ENCODE measurements around the gene IER5L. TPM values are rescaled to one million over a fixed set of nuclear protein-coding genes. Genes with fewer than 3 reads are reported as not detected.

IER5L gene
- total and polyA plus RNA-seq, 4 donors = 5.9 to 17.5 (median 9.0) TPM

- 89% methylated on average over 10 of the region's 10 CpGs for WGBS (ENCODE audit: insufficient coverage)
- peaks cover 43% of the 10 kb centered on the region for H3K36me3 ChIP-seq (ENCODE audit: control insufficient read depth, insufficient read depth, low read length)
- H3K27ac ChIP-seq (ENCODE audit: low read depth, low read length) = no peak overlapping the region
- DNase-seq (ENCODE audit: low read depth in 4 of 6, low spot score in 6 of 6) = no peak
- H3K4me3 ChIP-seq (ENCODE audit: low read depth, low read length) = no peak overlapping the region
- H3K4me1 ChIP-seq (ENCODE audit: control insufficient read depth, insufficient read depth, low read length) = no peaks in the 10 kb centered on the region
- H3K9me3 ChIP-seq (ENCODE audit: control insufficient read depth, insufficient read depth, low read length) = no peaks in the 10 kb centered on the region
- H3K27me3 ChIP-seq (ENCODE audit: control insufficient read depth, insufficient read depth, low read length) = no peaks in the 10 kb centered on the region
Measured at GRCh38 chr9:129156163-129156562, 21.9 kb downstream of the IER5L start.

- no peak overlapping the region for H3K27ac ChIP-seq (ENCODE audit: low read depth, low read length)
- peaks cover 55% of the 10 kb centered on the region for H3K36me3 ChIP-seq (ENCODE audit: control insufficient read depth, insufficient read depth, low read length)
- no peak for DNase-seq (ENCODE audit: low read depth in 4 of 6, low spot score in 6 of 6)
- no peaks in the 10 kb centered on the region for H3K4me1 ChIP-seq (ENCODE audit: control insufficient read depth, insufficient read depth, low read length)
- WGBS (ENCODE audit: insufficient coverage) = 95% methylated on average over 16 of the region's 16 CpGs
- no peaks in the 10 kb centered on the region for H3K27me3 ChIP-seq (ENCODE audit: control insufficient read depth, insufficient read depth, low read length)
- H3K4me3 ChIP-seq (ENCODE audit: low read depth, low read length) = no peak overlapping the region
- no peaks in the 10 kb centered on the region for H3K9me3 ChIP-seq (ENCODE audit: control insufficient read depth, insufficient read depth, low read length)
Measured at GRCh38 chr9:129154866-129155477, 23.1 kb downstream of the IER5L start.

DNA sequence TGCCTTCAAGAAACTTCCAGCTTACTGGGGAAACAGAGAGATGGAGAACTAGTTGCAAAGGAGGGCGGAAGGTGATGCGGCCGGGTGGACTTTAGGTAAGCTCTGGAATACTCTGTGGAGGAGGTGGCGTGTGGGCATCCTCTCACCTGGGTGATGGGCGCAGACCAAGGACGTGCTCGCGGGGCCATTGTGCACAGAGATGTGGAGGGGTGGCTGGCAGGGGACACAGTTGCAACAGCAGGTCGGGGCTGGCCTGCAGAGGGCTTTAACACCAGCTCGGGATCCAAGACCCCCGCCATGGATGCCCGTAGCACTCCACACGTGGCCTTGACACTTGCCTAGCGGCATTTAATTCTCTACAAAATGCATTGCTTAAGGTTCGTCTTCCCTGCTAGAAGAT lies 26.6 kb downstream of the IER5L start:
- Histone ChIP-seq H3K27ac (ENCODE audit: low read depth, low read length) (no peak overlapping the region), H3K4me3 (ENCODE audit: low read depth, low read length) (no peak overlapping the region), H3K4me1 (ENCODE audit: control insufficient read depth, insufficient read depth, low read length) (peaks cover 13% of the 10 kb centered on the region), H3K9me3 (ENCODE audit: control insufficient read depth, insufficient read depth, low read length) (no peaks in the 10 kb centered on the region), H3K36me3 (ENCODE audit: control insufficient read depth, insufficient read depth, low read length) (peaks cover 86% of the 10 kb centered on the region), H3K27me3 (ENCODE audit: control insufficient read depth, insufficient read depth, low read length) (no peaks in the 10 kb centered on the region)
- 94% methylated on average over 15 of the region's 15 CpGs for WGBS (ENCODE audit: insufficient coverage)
- DNase-seq (ENCODE audit: low read depth in 4 of 6, low spot score in 6 of 6) = no peak

DNA sequence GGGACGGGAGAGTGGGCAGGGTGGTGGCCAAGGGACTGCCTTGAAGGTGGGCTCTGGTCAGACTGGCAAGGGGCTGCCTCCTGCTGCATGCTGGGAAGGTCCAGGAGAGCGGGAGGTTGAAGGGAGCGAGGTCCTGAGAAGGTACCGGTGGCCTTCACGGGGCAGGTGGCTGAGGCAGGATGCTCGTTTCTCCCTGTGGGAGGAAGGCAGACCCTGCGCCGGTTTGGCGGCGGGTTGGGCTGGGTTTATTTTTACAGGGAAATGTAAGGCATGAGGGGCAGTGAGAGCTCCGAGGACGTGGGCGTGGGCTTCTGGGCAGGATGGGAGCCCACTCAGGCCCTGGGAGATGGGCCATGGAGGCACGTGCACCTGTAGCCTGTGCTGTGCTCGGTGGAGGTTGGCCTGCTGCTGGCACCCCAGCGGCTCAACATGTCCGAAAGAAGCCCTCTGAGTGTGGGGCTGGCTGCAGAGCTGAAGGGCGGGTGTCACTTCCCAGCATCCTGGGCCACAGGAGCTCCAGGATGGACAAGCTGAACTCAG lies 27.3 kb downstream of the IER5L start:
- Histone ChIP-seq H3K4me1 (ENCODE audit: control insufficient read depth, insufficient read depth, low read length) (peaks cover 20% of the 10 kb centered on the region), H3K4me3 (ENCODE audit: low read depth, low read length) (no peak overlapping the region), H3K9me3 (ENCODE audit: control insufficient read depth, insufficient read depth, low read length) (no peaks in the 10 kb centered on the region), H3K27ac (ENCODE audit: low read depth, low read length) (no peak overlapping the region), H3K36me3 (ENCODE audit: control insufficient read depth, insufficient read depth, low read length) (peaks cover 86% of the 10 kb centered on the region), H3K27me3 (ENCODE audit: control insufficient read depth, insufficient read depth, low read length) (no peaks in the 10 kb centered on the region)
- WGBS (ENCODE audit: insufficient coverage) = 91% methylated on average over 18 of the region's 18 CpGs
- no peak for DNase-seq (ENCODE audit: low read depth in 4 of 6, low spot score in 6 of 6)

- DNase-seq (ENCODE audit: low read depth in 4 of 6, low spot score in 6 of 6) = no peak
- H3K27ac ChIP-seq (ENCODE audit: low read depth, low read length) = no peak overlapping the region
- H3K4me1 ChIP-seq (ENCODE audit: control insufficient read depth, insufficient read depth, low read length) = peaks cover 27% of the 10 kb centered on the region
- H3K9me3 ChIP-seq (ENCODE audit: control insufficient read depth, insufficient read depth, low read length) = no peaks in the 10 kb centered on the region
- WGBS (ENCODE audit: insufficient coverage) = 82% methylated on average over 10 of the region's 10 CpGs
- peaks cover 87% of the 10 kb centered on the region for H3K36me3 ChIP-seq (ENCODE audit: control insufficient read depth, insufficient read depth, low read length)
- no peaks in the 10 kb centered on the region for H3K27me3 ChIP-seq (ENCODE audit: control insufficient read depth, insufficient read depth, low read length)
- H3K4me3 ChIP-seq (ENCODE audit: low read depth, low read length) = no peak overlapping the region
Measured at GRCh38 chr9:129150122-129150521, 27.9 kb downstream of the IER5L start.

DNA sequence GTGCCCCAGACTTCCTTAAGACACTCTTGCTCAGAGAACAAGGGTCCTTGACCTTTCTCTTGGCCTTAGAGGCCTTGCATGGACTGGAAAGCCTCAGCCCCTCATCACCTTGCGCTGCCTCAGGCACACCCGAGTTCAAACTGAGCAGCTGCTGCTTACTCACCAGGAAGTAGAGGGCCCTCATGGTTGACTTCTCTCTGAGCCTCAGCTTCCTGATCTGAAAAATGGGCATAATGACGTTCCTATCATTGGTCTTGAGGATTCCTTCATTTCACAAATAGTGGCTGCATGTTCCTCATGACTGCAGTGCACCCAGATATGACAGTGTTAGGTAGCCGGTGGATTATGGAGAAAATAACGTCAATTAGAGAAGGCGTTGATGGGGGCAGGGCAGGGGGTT lies 28.6 kb downstream of the IER5L start:
- H3K4me3 ChIP-seq (ENCODE audit: low read depth, low read length) = no peak overlapping the region
- H3K4me1 ChIP-seq (ENCODE audit: control insufficient read depth, insufficient read depth, low read length) = peaks cover 28% of the 10 kb centered on the region
- H3K27ac ChIP-seq (ENCODE audit: low read depth, low read length) = no peak overlapping the region
- WGBS (ENCODE audit: insufficient coverage) = 96% methylated on average over 5 of the region's 6 CpGs
- H3K27me3 ChIP-seq (ENCODE audit: control insufficient read depth, insufficient read depth, low read length) = no peaks in the 10 kb centered on the region
- no peaks in the 10 kb centered on the region for H3K9me3 ChIP-seq (ENCODE audit: control insufficient read depth, insufficient read depth, low read length)
- H3K36me3 ChIP-seq (ENCODE audit: control insufficient read depth, insufficient read depth, low read length) = peaks cover 84% of the 10 kb centered on the region
- no peak for DNase-seq (ENCODE audit: low read depth in 4 of 6, low spot score in 6 of 6)

- peaks cover 90% of the 10 kb centered on the region for H3K36me3 ChIP-seq (ENCODE audit: control insufficient read depth, insufficient read depth, low read length)
- peaks cover 33% of the 10 kb centered on the region for H3K4me1 ChIP-seq (ENCODE audit: control insufficient read depth, insufficient read depth, low read length)
- no peak for DNase-seq (ENCODE audit: low read depth in 4 of 6, low spot score in 6 of 6)
- 75% methylated on average over 4 of the region's 6 CpGs for WGBS (ENCODE audit: insufficient coverage)
- no peaks in the 10 kb centered on the region for H3K9me3 ChIP-seq (ENCODE audit: control insufficient read depth, insufficient read depth, low read length)
- no peaks in the 10 kb centered on the region for H3K27me3 ChIP-seq (ENCODE audit: control insufficient read depth, insufficient read depth, low read length)
- H3K4me3 ChIP-seq (ENCODE audit: low read depth, low read length) = no peak overlapping the region
- no peak overlapping the region for H3K27ac ChIP-seq (ENCODE audit: low read depth, low read length)
Measured at GRCh38 chr9:129148463-129149204, 29.4 kb downstream of the IER5L start.

DNA sequence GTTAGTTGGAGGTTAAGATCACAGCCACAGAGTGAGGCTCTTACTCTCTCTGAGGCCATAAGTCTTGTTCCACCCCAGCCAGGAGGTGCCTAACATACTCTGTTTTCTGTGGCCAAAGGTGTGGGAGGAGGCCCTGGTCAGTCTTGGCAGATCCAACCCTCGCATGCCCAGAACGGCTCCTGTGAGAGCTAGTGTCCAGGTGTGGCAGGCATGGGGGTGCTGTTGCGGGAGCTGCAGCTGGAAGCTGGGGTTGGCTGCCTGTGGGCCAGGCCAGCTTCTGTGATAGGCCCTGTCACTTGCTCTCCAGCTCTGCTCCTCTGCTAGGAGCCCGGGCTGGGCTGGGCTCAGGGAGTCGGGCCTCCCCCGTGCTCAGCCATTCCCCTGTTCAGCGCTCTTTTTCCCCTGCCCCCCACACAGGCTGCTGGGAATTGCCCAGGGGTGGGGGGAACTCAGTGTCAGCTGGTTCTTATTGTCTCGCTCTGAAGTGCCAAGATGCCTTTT lies 31.6 kb downstream of the IER5L start:
- peak in 1 of 6 donors; percentile 61 for DNase-seq (ENCODE audit: low read depth in 4 of 6, low spot score in 6 of 6)
- 49% methylated on average over 7 of the region's 8 CpGs for WGBS (ENCODE audit: insufficient coverage)
- Histone ChIP-seq H3K4me1 (ENCODE audit: control insufficient read depth, insufficient read depth, low read length) (peaks cover 55% of the 10 kb centered on the region), H3K4me3 (ENCODE audit: low read depth, low read length) (no peak overlapping the region), H3K9me3 (ENCODE audit: control insufficient read depth, insufficient read depth, low read length) (no peaks in the 10 kb centered on the region), H3K27me3 (ENCODE audit: control insufficient read depth, insufficient read depth, low read length) (no peaks in the 10 kb centered on the region), H3K36me3 (ENCODE audit: control insufficient read depth, insufficient read depth, low read length) (peaks cover 88% of the 10 kb centered on the region), H3K27ac (ENCODE audit: low read depth, low read length) (peak overlapping the region; percentile 96)

DNA sequence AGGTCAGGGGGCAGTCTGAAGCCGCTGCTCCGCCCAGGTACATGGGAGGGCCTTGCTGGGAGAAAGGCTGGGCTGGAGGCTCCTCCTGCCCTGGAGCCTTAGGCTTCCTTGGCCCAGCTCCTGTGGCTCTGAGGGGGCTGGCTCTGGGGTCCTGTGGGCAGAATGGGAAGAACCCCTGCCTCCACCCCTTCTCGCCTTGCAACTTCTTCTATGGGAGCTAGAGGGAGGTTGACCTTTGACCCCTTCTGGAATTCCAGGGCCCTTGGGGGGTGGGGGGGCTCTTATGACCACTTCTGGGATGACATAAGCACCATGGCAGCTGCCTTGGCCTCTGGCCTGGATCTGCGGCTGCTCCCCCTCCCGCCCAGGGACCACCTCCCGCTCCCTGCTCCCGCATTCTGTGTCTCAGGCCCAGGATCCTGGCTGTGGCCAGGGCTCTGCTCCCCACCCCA lies 32.2 kb downstream of the IER5L start:
- Histone ChIP-seq H3K27me3 (ENCODE audit: control insufficient read depth, insufficient read depth, low read length) (no peaks in the 10 kb centered on the region), H3K27ac (ENCODE audit: low read depth, low read length) (peak overlapping the region; percentile 96), H3K9me3 (ENCODE audit: control insufficient read depth, insufficient read depth, low read length) (no peaks in the 10 kb centered on the region), H3K36me3 (ENCODE audit: control insufficient read depth, insufficient read depth, low read length) (peaks cover 82% of the 10 kb centered on the region), H3K4me3 (ENCODE audit: low read depth, low read length) (no peak overlapping the region), H3K4me1 (ENCODE audit: control insufficient read depth, insufficient read depth, low read length) (peaks cover 61% of the 10 kb centered on the region)
- peak in 1 of 6 donors; percentile 80 for DNase-seq (ENCODE audit: low read depth in 4 of 6, low spot score in 6 of 6)
- 57% methylated on average over 6 of the region's 7 CpGs for WGBS (ENCODE audit: insufficient coverage)

All from spinal cord (tissue), 10 donors.